ENCODE measurements around the gene ENAH.
A peak's percentile ranks its signal among the peaks of the same experiment; 100 is the strongest.
"Not testable (repeated sequence)": the region's sequence is repeated elsewhere in the genome, so short reads cannot be mapped to it uniquely, and the experiment has no call there.

Gene ENAH

DNA sequence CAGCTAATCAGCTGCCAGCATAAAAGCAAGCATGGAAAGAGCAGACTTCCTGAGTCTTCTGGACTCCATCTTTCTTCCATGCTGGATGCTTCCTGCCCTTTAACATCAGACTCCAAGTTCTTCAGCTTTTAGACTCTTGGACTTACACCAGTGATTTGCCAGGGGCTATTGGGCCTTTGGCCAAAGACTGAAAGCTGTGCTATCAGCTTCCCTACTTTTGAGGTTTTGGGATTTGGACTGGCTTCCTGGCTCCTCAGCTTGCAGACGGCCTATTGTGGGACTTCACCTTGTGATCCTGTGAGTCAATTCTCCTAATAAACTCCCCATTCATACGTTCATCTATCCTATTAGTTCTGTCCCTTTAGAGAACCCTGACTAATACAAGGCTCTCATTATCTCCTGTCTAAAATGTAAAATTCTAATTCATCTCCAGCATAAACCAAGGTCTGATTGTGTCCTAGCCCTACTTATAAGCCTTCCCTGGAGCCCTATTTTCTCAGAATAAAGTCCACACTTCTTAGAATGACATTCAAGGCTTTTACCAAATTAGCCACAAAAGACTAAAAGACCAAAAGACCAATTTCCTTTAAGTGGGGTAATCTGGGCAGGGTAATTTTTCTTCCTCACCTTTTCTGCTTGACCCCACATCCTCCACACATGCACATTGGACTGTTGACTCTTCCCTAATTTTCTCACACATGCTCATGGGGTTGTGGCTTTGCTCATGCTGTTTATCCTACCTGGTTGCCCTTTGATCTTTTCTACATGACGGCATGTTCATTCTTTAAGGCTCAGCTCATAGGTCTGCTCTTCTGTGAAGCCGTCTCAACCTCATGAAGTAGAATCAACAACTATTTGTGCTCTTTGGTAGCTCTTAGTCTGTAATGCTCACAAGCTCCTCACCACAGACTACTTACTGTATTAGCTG, 18.1 kb upstream of the ENAH start:
- no peak for DNase-seq

DNA sequence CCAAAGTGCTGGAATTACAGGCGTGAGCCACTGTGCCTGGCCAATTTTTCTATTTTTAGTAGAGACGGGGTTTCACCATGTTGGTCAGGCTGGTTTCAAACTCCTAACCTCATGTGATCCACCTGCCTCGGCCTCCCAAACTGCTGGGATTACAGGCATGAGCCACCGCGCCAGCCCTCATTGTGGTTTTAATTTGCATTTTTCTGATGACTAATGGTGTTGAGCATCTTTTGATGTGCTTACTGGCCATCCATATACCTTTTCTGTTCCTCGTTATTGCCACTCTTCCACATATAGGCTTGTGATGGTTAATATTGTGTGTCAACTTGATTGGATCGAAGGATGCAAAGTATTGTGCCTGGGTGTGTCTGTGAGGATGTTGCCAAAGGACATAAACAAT, 17.4 kb upstream of the ENAH start:
- no peak for DNase-seq

DNA sequence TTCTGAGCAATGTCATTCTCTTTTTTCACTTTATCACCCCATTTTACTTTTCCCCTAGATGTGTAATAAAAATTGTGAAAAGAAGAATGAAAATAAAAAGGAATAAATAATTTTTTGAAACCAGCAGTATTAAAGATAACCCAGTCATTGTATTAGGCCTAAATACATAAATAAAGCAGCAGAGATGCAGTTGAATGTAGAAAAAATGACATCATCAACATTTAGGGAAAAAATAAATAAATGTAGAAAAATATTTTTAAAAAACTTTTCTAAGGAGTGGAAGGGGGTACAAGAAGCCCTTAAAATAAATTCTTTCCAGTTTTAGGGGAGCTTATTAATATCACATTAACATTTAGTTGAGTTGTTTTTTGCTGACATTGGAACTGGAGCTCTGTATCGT, 15.3 kb upstream of the ENAH start:
- no peak for DNase-seq

DNA sequence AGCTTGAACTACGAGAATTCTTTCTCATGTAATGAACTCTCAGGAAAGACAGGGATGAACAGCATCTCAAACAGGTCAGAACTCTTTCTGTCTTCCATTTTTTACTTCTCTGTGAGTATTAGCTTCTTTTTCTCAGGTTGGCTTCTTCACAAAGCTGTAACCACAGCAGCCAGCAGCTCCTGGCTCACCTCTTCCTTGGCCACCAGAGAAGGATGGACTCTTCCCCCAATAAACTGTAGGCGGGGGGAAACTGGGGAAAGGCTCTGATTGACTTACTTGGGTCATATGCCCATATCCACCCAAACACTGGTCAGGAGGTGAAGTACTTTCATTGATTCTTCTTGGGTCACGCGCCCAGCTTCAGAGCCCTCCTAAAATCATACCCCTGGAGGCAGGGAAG, 14.4 kb upstream of the ENAH start:
- no peak for DNase-seq

DNA sequence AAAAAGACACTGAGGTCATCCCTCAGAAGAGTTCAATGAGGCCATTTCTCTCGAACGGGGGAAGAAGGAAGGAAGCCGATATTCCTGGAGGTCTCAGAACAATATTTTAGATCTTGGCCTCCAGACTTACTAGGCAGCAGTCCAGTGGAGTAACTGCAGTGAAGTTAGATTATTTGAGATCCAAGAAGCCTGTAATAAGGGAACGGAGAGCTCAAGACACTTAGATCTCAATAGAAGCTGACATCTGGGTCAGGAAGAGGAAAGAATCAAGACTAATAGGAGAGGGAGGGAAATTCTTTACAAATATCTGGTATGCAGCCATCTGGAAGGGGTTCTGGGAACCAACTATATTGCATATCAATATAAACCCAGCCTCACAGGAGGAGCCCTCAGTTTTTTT, 13.6 kb upstream of the ENAH start:
- DNase-seq: no peak

DNA sequence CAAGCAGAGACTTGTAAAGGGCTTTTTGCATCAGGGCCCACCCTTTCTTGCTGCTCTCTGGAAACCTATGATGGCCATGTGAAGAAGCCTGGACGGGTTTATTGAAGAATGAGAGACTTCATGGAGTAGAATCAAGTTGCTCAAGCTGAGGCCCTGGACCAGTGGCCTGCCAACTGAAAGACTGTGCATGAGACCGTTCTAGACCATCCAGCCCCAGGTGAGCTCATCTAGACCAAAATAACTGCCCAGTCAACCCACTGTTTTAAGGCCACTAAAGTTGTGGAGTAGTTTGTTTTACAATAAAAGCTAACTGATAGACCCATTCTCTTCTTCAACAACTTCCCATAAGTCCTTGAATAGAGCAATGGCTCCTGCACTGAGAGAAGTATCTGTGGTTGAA, 11.8 kb upstream of the ENAH start:
- no peak for DNase-seq

DNA sequence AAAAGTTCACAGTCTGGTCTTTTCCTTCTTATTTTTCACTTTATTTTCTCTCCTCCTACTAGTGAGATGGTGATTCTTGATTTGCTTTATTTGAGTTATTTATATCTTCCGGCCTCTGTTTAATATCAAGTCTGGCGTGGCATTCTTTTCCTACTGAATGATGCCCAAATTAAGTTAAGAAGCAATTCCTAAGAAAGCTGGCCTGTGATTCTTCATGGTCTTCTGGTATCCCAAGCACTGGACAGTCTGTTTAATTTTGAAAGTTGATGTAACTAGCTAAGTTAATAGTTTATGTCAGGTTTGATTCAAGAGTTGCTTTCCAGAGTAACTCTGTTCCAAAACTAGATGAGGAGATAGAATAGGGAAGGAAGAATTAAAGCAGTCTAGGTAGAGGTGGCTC, 9.2 kb upstream of the ENAH start:
- DNase-seq: no peak

DNA sequence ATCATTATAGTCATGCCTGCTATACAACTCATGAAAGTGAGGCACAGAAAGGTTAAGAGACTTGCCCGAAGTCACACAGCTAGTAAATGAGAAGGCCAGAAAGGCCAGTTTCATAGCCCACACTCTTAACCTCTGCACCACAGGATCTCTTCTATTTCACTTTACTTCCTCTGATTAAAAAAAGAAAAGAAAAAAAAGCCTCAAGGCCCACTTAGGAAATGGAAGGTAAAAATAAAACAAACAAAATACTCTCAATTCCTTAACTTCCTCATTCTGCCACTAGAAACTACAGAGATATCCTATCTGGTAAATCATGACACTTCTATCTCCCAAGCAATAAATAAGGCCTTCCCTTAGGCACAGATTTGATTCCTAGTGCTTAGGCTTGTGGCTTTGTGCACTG, 7.6 kb upstream of the ENAH start:
- peak in 1 of 2 donors; percentile 71 for DNase-seq

DNA sequence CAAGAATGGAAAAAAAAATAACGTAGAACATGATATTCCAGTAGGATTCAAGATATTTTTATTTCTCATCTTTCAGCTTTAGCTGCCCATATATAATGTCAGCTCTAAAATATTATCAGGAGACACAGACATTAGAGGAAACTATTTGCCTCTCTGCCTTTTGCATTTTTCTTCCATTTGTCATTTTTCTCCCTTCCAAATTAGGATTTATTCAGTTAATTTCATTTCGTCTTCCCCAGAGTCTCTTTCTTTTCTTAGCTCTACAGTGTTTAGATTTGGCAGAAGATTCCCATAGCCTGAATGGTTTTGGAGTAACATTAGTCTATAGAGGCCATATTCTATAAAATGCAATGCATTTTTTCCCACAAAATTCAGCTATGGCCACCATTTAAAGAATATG, 5.1 kb upstream of the ENAH start:
- no peak for DNase-seq

DNA sequence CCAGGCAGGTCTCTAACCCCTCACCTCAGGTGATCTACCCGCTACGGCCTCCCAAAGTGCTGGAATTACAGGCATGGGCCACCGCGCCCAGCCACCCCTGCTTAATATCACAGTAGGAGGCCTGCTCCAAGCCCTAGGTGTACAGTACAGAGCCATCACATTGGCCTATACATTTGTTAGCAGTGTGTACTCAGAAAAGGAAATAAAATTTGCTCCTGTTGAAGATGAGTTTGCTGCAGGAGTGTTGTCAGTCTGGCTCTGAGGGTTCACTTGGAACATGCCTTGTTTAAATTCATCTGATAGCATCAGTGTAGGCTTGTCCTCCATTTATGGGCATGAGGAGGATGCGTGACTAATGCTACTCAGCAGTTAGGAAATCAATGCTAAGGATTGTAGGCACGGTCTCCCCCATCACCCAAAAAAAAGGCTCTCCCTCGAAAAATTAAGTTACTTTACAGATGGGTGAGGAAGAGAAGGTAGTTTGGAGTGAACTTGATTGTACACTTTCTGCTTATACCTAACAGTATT, 4.6 kb upstream of the ENAH start:
- DNase-seq: no peak

DNA sequence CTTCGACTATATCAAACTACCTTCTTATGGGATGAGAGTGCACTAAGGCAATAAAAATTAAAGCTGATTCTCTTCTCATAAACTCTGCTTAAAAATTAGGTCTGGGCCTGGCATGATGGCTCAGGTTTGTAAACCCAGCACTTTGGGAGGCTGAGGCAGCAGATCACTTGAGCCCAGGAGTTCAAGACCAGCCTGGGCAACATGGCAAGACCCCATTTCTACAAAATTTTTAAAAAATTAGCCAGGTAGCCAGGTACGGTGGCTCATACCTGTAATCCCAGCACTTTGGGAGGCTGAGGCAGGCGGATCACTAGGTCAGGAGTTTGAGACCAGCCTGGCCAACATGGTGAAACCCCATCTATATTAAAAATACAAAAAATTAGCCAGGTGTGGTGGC, 3.3 kb upstream of the ENAH start:
- DNase-seq: not testable (repeated sequence)

DNA sequence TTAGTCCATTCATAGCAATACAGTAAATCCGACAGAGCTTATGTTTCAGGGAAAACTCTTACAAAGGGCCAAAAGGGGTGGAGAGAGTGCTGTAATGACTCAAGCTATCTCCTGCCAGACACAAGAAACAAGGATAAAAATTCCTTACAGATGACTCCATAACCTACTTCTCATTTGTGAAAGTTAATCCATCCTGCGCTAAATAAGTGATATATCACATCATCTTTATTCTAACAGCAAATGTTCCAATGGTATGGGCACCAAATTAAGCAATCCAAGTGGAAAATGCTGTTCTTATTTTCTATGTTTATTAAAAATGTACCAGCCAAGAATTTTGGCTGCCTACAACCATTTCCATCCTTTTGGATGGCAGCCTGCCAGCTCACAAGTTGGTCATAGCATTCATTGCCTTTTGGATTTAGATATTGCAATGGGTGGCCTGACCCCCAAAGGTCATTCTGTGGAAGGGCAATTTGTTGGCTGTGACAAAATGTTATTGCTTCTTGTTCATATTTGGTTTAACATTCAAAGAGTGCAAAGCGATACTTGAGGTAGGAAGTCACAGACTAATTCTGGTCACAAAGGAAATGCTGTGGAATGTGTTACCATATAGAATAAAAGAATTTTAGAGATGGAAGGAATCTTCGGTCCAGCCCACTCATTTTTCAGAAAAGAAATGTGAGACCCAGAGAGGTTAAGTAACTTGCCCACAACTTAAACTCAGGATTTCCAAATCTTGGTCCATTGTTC, 2.8 kb upstream of the ENAH start:
- DNase-seq: no peak

DNA sequence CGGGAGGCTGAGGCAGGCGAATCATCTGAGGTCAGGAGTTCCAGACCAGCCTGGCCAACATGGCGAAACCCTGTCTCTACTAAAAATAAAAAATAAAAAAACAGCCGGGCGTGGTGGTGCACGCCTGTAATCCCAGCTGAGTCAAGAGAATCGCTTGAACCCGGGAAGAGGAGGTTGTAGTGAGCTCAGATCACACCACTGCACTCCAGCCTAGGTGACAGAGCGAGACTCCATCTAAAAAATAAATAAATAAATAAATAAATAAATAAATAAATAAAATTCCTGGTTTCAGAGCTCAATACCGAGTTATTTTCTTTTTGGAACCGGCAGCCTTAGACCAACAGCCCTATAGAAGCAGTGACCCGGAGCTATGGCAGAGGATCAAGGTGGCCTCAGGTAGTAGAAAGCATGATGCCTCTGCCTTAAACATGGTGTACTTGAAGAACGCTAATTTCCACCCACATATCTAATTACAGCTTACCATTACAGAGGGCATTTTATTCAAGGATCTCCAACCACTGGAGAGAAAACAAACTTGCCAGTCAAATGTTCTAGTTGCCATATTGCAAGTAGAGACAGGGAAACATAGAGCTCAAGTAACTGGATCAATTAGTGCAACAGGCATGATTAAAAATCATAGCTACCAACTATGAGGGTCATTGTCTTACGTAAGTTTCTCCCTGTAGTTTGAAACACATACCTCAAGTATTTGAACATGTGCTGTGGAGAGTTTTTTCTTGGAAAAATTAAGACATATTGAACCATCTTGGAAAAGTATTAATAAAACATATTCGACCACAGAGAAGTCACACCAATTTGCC, 2.0 kb upstream of the ENAH start:
- no peak for DNase-seq

DNA sequence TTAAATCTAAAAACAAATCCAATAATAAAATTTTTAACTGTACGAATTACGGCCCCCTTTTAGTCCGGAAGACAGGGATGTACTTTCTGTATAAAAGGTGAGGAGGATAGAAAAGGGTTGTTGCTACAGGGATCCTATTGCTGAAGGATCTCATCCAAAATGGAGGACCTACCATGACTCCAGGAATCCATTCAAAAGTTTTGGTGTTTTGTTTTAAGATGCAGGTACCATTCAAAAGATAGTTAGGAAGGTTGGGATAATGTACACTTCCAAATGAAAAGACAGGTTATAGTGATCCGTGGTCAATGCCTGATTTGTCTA, 1.3 kb upstream of the ENAH start:
- DNase-seq: no peak

DNA sequence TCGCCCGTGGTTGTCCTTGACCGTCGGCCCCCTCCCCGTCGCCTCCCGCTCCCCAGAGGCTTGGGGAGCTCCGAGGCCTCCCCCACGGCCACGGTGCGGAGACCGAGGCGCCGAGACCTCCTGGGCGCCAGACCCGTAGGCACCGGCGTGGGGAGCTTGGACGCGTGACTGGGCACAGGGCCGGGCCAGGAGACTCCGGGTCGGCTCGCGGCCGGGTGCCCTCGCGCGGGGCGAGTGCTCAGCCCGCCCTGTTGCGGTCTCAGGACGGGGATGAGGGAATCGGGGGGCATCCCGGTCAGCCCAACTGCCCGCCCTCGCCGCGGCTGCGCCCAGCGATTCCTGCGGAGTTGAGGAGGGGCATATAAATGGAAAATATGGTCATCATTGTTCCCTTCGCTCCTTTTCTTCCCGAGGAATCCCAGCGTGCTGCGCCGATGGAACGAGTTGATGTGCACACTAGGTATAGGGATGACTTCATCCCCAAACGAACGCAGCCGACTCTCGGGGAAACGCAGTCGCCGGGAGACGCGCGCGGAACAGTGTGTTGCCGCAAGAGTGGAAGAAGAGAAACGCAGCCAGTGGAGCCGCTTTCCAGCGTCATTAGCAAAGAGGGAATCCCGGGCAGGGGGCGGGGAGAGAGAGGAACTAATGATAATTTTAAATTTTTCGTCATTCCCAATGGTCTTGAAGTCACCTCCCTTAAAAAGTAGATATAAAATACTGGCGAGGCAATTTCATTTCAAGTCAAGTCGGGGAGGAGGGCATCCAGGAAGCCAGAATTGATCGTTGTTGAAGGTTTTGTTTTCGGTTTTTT, 747 bp upstream of the ENAH start:
- DNase-seq: peak in 1 of 2 donors; percentile 38

DNA sequence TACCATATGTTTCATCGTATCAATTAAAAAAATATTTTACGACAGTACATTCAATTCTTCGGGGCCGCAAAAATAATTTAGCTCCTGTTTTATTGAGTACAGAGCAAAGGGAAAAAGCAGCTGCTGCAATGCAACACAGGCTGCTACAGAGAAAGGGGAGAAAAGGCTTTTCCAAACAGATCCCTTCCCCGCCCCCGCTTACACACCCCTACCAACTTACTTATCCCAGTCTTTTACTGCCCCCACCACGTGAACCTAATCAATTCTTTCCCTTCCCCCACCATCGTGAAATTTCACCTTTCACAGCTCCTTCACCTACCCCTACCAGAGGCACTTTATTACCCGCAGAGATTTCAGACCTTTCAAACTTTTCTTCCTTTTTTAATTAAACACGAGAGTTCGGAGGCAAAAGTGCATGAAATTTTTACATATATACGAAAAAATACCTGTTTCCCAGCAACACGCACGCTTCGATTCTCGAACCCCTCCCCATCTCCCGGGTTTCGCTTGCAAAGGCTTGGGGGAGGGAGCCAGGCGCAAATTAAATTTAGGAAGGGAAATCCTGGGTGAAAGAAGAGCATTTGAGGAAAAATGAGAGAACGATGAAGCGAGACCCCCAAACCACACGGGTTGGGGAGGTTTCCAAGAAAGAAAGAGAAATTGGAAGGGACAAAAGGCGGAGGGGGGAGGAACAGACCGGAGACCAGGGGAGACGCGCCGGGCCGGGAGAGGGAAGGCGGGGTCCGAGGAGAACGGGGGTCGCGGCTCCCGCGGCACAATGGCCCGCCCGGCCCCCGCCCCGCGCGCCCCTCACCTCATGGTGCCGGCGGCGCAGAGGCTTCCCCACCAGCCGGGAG, 823 bp downstream of the ENAH start:
- DNase-seq: no peak

DNA sequence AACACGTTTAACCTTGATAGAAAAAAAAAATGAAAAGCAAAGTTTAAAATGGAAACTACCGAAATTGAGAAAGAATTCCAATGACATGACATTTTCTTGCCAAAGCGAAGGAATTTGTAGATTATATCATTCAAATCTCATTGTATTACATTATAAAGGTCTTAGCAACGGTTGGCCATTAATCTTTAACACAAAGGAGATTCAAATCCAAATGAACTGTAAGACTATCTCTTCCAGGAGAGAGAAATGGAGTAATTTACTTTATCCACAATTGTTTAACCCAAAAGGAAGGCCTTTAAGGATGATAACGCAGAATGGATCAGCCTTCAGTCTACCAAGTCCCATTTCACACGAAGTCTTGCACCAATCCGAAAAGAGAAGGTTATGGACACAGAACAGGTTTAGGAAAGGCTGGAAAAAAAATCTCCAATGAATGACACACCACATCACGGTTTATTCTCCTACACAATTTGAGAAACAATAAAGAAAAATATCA, 1.5 kb downstream of the ENAH start:
- DNase-seq: no peak

DNA sequence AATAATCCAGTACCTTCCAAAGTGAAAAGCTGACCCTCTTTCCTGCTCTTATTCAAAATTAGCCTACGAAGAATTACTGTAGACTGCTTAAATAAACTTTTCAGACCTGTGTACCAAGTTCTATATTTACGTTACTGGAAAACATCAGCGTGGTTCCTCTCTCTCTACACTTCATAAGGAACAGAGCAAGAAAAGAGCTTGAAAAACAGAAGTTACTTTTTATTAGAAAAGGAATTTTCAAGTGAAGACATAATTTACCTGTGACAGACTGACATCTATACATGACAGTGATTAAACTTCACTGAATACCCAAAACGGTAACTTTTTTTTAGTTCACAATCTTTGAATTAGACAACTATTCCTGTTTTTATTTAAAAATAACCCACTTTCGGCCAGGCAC, 2.7 kb downstream of the ENAH start:
- no peak for DNase-seq

DNA sequence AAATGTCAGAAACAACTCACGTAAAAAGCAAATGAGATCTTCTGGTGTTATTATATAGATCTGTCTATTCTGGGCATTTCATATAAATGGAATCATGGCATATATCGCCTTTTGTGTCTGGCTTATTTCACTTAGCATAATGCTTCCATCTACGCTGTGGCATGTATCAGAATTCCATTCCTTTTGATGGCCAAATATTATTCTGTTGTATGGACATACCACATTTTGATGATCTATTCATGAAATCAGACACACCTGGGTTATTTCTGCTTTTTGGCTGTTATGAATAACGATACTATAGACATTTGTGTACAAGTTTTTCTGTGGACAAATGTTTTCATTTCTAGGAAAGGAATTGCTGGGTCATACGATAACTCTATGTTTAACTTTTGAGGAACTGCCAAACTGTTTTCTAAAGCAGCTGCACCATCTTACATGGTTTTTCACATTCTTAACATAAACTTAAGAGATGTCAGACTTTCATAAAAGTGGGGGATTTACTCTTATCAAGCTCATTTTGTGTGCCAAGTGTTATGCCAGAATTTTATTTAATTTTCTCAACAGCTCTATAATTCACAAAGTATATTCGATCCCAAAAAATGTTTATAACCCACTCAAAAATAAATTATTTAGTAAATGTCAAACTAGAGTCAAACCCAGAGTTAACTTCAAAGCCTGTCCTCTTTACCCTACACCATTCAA, 7.6 kb downstream of the ENAH start:
- DNase-seq: peak in 1 of 2 donors; percentile 24

DNA sequence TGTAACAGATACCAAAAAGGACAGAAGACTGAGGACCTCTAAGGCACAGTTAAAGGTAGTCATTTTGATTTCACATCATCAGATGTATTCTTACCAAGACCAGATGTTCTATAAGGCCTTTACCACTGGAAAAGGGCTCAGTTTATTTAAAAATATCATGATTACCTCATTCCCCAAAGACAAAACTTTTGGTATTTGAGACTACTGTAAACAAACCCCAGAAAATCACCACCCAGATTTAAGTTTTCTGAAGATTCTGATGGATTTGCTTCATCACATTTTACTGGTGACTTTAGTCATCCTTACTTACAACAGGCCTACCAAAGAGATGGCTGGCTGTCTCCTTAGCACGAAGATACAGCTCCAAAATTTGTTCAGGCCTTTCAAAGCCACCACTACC, 8.3 kb downstream of the ENAH start:
- no peak for DNase-seq

DNA sequence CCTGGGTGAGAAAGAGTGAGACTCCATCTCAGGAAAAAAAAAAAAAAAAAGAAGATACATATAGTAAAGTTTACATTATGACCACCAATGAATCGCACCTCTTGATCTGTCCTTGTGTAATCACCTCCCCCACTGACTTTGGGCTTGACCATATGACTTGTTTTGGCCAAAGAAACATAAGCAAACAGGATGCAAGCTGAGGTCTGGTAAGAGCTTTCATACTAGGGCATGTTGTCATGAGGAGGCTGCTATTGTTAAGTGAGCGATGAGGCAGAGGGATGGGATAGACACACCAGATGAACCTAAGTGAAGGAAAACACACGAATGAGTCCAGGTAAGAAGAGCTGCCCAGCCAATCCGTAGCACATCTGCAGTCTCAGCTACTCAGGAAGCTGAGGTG, 10.7 kb downstream of the ENAH start:
- DNase-seq: no peak

Data from bone marrow (tissue), 2 donors.